COLO829 (cell line): ENCODE measurements around the gene DNASE2.

Experiments
- DNase-seq: peaks from one replicate; pipeline ENCODE4 v3.0.0; 2012; ENCODE audit warnings: low spot score

The DNASE2 gene

GRCh38 chr19:12833738-12834565, 47.3 kb downstream of the DNASE2 start:
- no peak for DNase-seq

GRCh38 chr19:12833418-12833737, 47.9 kb downstream of the DNASE2 start:
- DNase-seq, result no peak

GRCh38 chr19:12828494-12828893, 52.8 kb downstream of the DNASE2 start:
- peak; percentile 66 for DNase-seq

GRCh38 chr19:12825254-12826131, 55.8 kb downstream of the DNASE2 start:
- peak; percentile 77 for DNase-seq
